Measurements from ENCODE around the gene SOX21. TPM values are rescaled to one million over a fixed set of nuclear protein-coding genes. Genes with fewer than 3 reads are reported as not detected.

The SOX21 gene
- total RNA-seq, 1 donor from 2014 or later = not detected

DNA sequence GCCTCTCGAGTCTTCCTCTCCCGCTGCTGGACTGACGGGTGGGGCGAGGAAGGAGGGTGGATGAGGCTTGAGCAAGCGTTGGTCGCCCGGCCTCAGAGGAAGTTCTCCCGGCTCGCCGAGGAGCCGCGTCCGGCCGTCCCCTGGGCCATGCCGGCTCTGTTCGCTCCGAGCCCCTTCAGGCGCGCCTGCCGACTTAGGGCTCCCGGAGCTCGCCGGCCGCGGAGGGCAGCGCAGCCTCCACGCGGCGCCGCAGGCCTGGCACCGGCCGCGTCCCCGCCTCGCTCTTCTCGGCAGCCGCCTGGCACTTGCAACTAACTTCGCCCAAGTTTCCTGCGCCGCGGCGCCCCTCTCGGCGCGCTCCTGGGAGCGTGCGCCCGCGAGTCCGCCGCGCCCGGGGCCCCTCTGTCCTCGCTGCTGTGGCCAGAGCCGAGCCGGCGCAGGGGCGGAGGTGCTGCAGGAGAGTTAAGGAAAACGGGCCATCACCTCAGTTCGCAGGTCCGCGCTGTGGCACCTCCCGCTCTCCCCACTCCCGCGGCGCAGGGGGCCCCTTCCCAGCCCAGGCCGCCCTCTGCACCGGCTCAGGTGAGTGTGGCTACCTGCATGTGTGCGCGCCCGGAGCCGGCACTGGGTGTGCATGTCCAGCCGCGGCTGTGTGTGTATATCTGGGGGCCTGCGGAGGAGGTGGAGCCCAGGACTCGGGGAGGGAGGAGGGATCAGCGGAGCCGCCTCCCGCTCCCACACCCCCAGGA, 641 bp upstream of the SOX21 start:
- no peak overlapping the region for H3K27ac Mint-ChIP-seq (ENCODE audit: unreplicated experiment)
- peaks cover 24% of the 10 kb centered on the region for H3K27me3 Mint-ChIP-seq (ENCODE audit: unreplicated experiment)
- peaks cover 10% of the 10 kb centered on the region for H3K9me3 Mint-ChIP-seq (ENCODE audit: unreplicated experiment)
- TF ChIP-seq, protein P1, sequence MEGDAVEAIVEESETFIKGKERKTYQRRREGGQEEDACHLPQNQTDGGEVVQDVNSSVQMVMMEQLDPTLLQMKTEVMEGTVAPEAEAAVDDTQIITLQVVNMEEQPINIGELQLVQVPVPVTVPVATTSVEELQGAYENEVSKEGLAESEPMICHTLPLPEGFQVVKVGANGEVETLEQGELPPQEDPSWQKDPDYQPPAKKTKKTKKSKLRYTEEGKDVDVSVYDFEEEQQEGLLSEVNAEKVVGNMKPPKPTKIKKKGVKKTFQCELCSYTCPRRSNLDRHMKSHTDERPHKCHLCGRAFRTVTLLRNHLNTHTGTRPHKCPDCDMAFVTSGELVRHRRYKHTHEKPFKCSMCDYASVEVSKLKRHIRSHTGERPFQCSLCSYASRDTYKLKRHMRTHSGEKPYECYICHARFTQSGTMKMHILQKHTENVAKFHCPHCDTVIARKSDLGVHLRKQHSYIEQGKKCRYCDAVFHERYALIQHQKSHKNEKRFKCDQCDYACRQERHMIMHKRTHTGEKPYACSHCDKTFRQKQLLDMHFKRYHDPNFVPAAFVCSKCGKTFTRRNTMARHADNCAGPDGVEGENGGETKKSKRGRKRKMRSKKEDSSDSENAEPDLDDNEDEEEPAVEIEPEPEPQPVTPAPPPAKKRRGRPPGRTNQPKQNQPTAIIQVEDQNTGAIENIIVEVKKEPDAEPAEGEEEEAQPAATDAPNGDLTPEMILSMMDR (IDR thresholded peaks at IDR 0.05; ENCODE audit: partially characterized antibody, unreplicated experiment) = no peak
- no peaks in the 10 kb centered on the region for H3K36me3 Mint-ChIP-seq (ENCODE audit: unreplicated experiment)
- peaks cover 5% of the 10 kb centered on the region for H3K4me1 Mint-ChIP-seq (ENCODE audit: low read depth, unreplicated experiment)
- peak overlapping the region; percentile 80 for H3K4me3 Mint-ChIP-seq (ENCODE audit: unreplicated experiment)
- peak; percentile 58 for DNase-seq

DNA sequence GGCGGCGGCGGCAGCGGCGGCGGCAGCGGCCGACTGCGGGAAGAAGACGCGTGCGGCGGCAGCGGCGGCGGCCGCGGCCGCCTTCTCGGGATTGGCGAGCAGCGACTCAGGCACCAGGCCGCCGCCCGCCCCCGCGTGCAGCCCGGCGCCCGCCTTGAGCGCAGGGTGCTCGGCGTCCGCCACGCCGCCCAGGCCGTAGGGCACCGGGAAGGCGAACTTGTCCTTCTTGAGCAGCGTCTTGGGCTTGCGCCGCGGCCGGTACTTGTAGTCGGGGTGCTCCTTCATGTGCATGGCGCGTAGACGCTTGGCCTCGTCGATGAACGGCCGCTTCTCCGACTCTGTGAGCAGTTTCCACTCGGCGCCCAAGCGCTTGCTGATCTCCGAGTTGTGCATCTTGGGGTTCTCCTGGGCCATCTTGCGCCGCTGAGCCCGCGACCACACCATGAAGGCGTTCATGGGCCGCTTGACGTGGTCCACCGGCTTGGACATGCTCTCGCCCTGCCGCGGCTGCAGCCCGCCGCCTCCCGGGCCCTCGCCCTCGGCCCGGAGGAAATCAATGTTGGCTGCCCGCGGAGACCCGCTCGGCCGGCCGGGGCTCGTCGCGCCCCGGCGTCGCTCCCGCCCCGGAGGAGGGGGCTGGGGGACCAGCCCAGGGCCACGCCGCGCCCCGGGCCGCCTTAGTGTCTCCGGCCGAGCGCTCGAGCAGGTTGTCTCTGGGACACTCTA, 621 bp downstream of the SOX21 start:
- Mint-ChIP-seq H3K27ac (ENCODE audit: unreplicated experiment) (no peak overlapping the region), H3K36me3 (ENCODE audit: unreplicated experiment) (no peaks in the 10 kb centered on the region), H3K27me3 (ENCODE audit: unreplicated experiment) (peaks cover 27% of the 10 kb centered on the region), H3K4me3 (ENCODE audit: unreplicated experiment) (peak overlapping the region; percentile 80), H3K9me3 (ENCODE audit: unreplicated experiment) (peaks cover 15% of the 10 kb centered on the region), H3K4me1 (ENCODE audit: low read depth, unreplicated experiment) (peaks cover 5% of the 10 kb centered on the region)
- TF ChIP-seq, protein P1 (IDR thresholded peaks at IDR 0.05; ENCODE audit: partially characterized antibody, unreplicated experiment) = no peak
- DNase-seq = peak; percentile 45

DNA sequence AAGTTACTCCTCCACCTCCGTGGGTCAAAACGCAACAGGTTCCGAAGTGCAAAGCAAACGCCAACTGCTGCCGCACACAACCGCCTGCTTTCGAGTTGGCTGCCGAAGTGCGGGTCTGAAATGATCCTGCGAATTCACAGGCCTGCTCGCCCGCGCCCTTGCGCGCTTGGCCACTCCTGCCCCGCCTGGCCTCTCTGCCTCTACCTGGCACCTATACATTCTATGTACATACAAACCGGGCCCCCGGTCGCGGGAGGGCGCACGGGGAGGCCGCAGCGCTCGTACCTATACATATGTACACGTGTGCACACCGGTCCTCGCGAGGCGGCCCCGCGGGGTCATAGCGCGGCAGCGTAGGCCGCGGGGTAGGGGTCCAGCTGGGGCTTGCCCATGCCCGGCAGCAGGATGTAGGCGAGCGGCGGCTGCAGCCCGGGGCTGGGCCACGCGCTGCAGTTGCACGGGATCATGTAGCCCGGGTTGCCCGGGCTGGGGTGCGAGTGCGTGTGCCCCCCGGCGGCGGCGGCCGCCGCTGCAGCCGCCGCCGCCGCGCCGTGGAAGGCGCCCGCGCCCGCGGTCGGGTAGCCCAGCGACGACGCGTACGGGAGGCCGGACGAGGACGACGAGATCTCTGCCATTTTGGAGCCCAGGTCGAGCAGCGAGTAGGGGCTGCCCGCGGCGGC, 1.3 kb downstream of the SOX21 start:
- H3K4me3 Mint-ChIP-seq (ENCODE audit: unreplicated experiment) = no peak overlapping the region
- H3K36me3 Mint-ChIP-seq (ENCODE audit: unreplicated experiment) = no peaks in the 10 kb centered on the region
- TF ChIP-seq, protein P1 (IDR thresholded peaks at IDR 0.05; ENCODE audit: partially characterized antibody, unreplicated experiment) = peak; percentile 47
- DNase-seq = peak; percentile 50
- peaks cover 29% of the 10 kb centered on the region for H3K27me3 Mint-ChIP-seq (ENCODE audit: unreplicated experiment)
- H3K9me3 Mint-ChIP-seq (ENCODE audit: unreplicated experiment) = peaks cover 15% of the 10 kb centered on the region
- H3K4me1 Mint-ChIP-seq (ENCODE audit: low read depth, unreplicated experiment) = peaks cover 5% of the 10 kb centered on the region
- no peak overlapping the region for H3K27ac Mint-ChIP-seq (ENCODE audit: unreplicated experiment)

DNA sequence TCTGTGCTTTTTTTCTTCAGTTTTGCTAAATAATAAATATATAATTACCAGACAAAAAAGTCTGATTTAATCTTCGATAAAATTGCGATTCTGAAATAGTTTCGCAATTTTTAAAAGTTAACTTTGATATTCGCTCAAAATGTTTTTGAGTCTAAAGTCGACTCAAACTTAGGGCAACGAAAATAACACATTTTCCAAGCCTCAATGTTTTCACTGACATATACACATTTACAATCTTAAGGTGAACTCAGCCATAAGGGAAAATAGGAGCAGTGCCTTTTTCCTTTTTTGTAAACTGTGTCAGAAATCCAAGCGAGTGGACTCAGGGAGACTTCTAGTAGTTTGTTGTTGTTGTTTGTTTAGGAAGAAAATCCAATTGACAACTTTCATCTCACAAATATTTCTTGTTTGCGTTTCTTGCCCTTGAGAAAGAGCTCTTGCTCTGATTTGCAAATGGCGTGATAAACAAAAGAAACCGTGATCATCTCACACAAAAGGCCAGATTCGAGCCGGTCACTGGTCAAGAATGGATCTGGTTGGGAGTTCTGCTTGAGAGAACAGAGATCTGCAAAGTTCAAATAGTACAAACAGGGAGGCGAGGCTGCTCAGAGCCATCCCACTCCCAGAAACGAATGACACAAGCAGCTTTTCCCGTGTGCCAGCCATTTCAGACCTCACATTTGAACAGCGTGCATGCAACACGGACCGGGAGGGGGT, 2.1 kb downstream of the SOX21 start:
- H3K9me3 Mint-ChIP-seq (ENCODE audit: unreplicated experiment) = peaks cover 15% of the 10 kb centered on the region
- no peak for DNase-seq

More for the DNA sequence above, 2.1 kb downstream of the SOX21 start:
- H3K4me3 Mint-ChIP-seq (ENCODE audit: unreplicated experiment) = peak overlapping the region; percentile 60
- H3K4me1 Mint-ChIP-seq (ENCODE audit: low read depth, unreplicated experiment) = peaks cover 5% of the 10 kb centered on the region
- no peak overlapping the region for H3K27ac Mint-ChIP-seq (ENCODE audit: unreplicated experiment)
- TF ChIP-seq, protein P1 (IDR thresholded peaks at IDR 0.05; ENCODE audit: partially characterized antibody, unreplicated experiment) = no peak
- H3K36me3 Mint-ChIP-seq (ENCODE audit: unreplicated experiment) = no peaks in the 10 kb centered on the region
- H3K27me3 Mint-ChIP-seq (ENCODE audit: unreplicated experiment) = peaks cover 29% of the 10 kb centered on the region
